Measurements from ENCODE around the gene MGRN1. TPM values are rescaled to one million over a fixed set of nuclear protein-coding genes. Genes with fewer than 3 reads are reported as not detected.

MGRN1 gene
- total and polyA plus RNA-seq, 2 of the 13 experiments (the other 11 are each of a cell fraction or from before 2014, with no cell fraction given), result 11.9 to 12.6 TPM

- 98% methylated on average over 46 of the region's 47 CpGs for WGBS (ENCODE audit: low lambda C conversion rate)
- ChIA-PET POLR2A (no interaction called here), CTCF (ENCODE audit: low intra/inter-chr PET ratio, low total read pairs) (no interaction called here)
- intact Hi-C loops (cut with micrococcal nuclease; ENCODE audit: unreplicated experiment), result no loop called here
- H3K27me3 ChIP-seq (ENCODE audit: control insufficient read depth in 1 of 2, insufficient read depth in 2 of 2, low read length in 2 of 2), result no peaks in the 10 kb centered on the region
- no peaks in the 10 kb centered on the region for H3K9me3 ChIP-seq (ENCODE audit: low read length)
- H2AFZ ChIP-seq (ENCODE audit: low read length), result no peak overlapping the region
- no peak for ATAC-seq
- no peak overlapping the region for H3K27ac ChIP-seq (ENCODE audit: extremely low read length, insufficient read depth, low read length)
- FAIRE-seq, result no peak
- no peaks in the 10 kb centered on the region for H4K20me1 ChIP-seq (ENCODE audit: insufficient read depth, low read length)
- H3K79me2 ChIP-seq (ENCODE audit: insufficient read depth, low read length), result peaks cover 3% of the 10 kb centered on the region
- in situ Hi-C loops (cut with HindIII; ENCODE audit: extremely low pct_ligation_motif_present, low pct_unique_long_range_greater_than_20kb), result no loop called here
- no peak overlapping the region for H3K9ac ChIP-seq (ENCODE audit: insufficient read depth, low read depth, low read length)
- peaks cover 24 to 64% of the 10 kb centered on the region in 2 experiments; a peak in 4 of 5 replicates for H3K36me3 ChIP-seq (replicated peaks in 1 of 2; ENCODE audit: control insufficient read depth in 1 of 2, insufficient read depth in 2 of 2, low read length in 2 of 2)
- BruUV-seq (replicated peaks), result no TSS peak
- peaks cover 37% of the 10 kb centered on the region for H3K4me1 ChIP-seq (ENCODE audit: insufficient read depth, low read length)
- no peak overlapping the region for H3K4me2 ChIP-seq (ENCODE audit: low read depth, low read length)
- H3K4me3 ChIP-seq (replicated peaks in 1 of 3; ENCODE audit: insufficient read depth in 1 of 3, low read depth in 2 of 3, low read length in 3 of 3), result no peak overlapping the region
- TF ChIP-seq LRRFIP1 (CRISPR knock-in tag; conservative IDR thresholded peaks at IDR 0.05) (no peak), ZNF800 (CRISPR knock-in tag; IDR thresholded peaks at IDR 0.05) (no peak), ZNF160 (CRISPR knock-in tag; IDR thresholded peaks at IDR 0.05) (no peak)
- no peak for DNase-seq (ENCODE audit: low spot score)
These were observed 55.4 kb downstream of the MGRN1 start for GRCh38 chr16:4679850-4680636.

Data from HepG2 (cell line).